BLaER1 (cell line): ENCODE measurements around the gene LAPTM5.

ENCODE experiments used
- H3K27ac ChIP-seq: shearing (Covaris generic); formaldehyde crosslinking; 2 replicates; pipeline ENCODE4 v1.8.1; 2022
- H3K27me3 ChIP-seq: shearing (Covaris generic); formaldehyde crosslinking; 2 replicates; pipeline ENCODE4 v1.8.1; 2022
- H3K36me3 ChIP-seq: shearing (Covaris generic); formaldehyde crosslinking; 2 replicates; pipeline ENCODE4 v1.8.1; 2022
- H3K4me1 ChIP-seq: shearing (Covaris generic); formaldehyde crosslinking; 2 replicates; pipeline ENCODE4 v1.8.1; 2022
- H3K4me2 ChIP-seq: shearing (Covaris generic); formaldehyde crosslinking; 2 replicates; pipeline ENCODE4 v1.8.1; 2022
- H3K4me3 ChIP-seq: shearing (Covaris generic); formaldehyde crosslinking; 2 replicates; pipeline ENCODE4 v1.8.1; 2022
- H3K9ac ChIP-seq: shearing (Covaris generic); formaldehyde crosslinking; 2 replicates; pipeline ENCODE4 v1.8.1; 2022
- H3K9me3 ChIP-seq: shearing (Covaris generic); formaldehyde crosslinking; 2 replicates; pipeline ENCODE4 v1.8.1; 2022
- H4K20me1 ChIP-seq: shearing (Covaris generic); formaldehyde crosslinking; 2 replicates; pipeline ENCODE4 v1.8.1; 2022
- Cebpa-rat ChIP-seq: shearing (Covaris generic); IDR thresholded peaks from 2 replicates; pipeline ENCODE4 v1.8.1; 2022

The LAPTM5 gene

GRCh38 chr1:30756545-30757351 lies 826 bp downstream of the LAPTM5 start:
- Histone ChIP-seq H3K4me1 (peaks cover 70% of the 10 kb centered on the region), H3K9ac (peak overlapping the region; percentile 98), H3K9me3 (no peaks in the 10 kb centered on the region), H3K36me3 (peaks cover 38% of the 10 kb centered on the region), H4K20me1 (peaks cover 27% of the 10 kb centered on the region), H3K27ac (peak overlapping the region; percentile 98), H3K27me3 (no peaks in the 10 kb centered on the region), H3K4me3 (peak overlapping the region; percentile 93), H3K4me2 (peak overlapping the region; percentile 98)
- TF ChIP-seq Cebpa-rat, result no peak

GRCh38 chr1:30756206-30756544 lies 1.4 kb downstream of the LAPTM5 start:
- Histone ChIP-seq H3K4me1 (peaks cover 70% of the 10 kb centered on the region), H3K4me2 (peak overlapping the region; percentile 98), H3K9me3 (no peaks in the 10 kb centered on the region), H3K27ac (peak overlapping the region; percentile 98), H4K20me1 (peaks cover 27% of the 10 kb centered on the region), H3K27me3 (no peaks in the 10 kb centered on the region), H3K4me3 (peak overlapping the region; percentile 93), H3K36me3 (peaks cover 44% of the 10 kb centered on the region), H3K9ac (peak overlapping the region; percentile 98)
- no peak for TF ChIP-seq Cebpa-rat

GRCh38 chr1:30755746-30756145 lies 1.8 kb downstream of the LAPTM5 start:
- peaks cover 70% of the 10 kb centered on the region for H3K4me1 ChIP-seq
- H3K9ac ChIP-seq, result peak overlapping the region; percentile 98
- H3K36me3 ChIP-seq, result peaks cover 45% of the 10 kb centered on the region
- peak overlapping the region; percentile 98 for H3K27ac ChIP-seq
- H3K9me3 ChIP-seq, result no peaks in the 10 kb centered on the region
- H4K20me1 ChIP-seq, result peaks cover 27% of the 10 kb centered on the region
- no peak for TF ChIP-seq Cebpa-rat
- H3K4me2 ChIP-seq, result peak overlapping the region; percentile 98
- H3K4me3 ChIP-seq, result peak overlapping the region; percentile 93
- no peaks in the 10 kb centered on the region for H3K27me3 ChIP-seq

- Histone ChIP-seq H3K9ac (peak overlapping the region; percentile 98), H3K4me2 (peak overlapping the region; percentile 98), H3K4me3 (peak overlapping the region; percentile 93), H4K20me1 (peaks cover 30% of the 10 kb centered on the region), H3K36me3 (peaks cover 46% of the 10 kb centered on the region), H3K4me1 (peaks cover 70% of the 10 kb centered on the region), H3K9me3 (no peaks in the 10 kb centered on the region), H3K27me3 (no peaks in the 10 kb centered on the region), H3K27ac (peak overlapping the region; percentile 98)
- no peak for TF ChIP-seq Cebpa-rat
Observed at GRCh38 chr1:30755334-30755733, 2.2 kb downstream of the LAPTM5 start.

- Histone ChIP-seq H3K36me3 (peaks cover 52% of the 10 kb centered on the region), H3K4me1 (peaks cover 70% of the 10 kb centered on the region), H3K9ac (peak overlapping the region; percentile 98), H3K4me2 (peak overlapping the region; percentile 98), H3K4me3 (peak overlapping the region; percentile 93), H3K9me3 (no peaks in the 10 kb centered on the region), H3K27ac (peak overlapping the region; percentile 98), H3K27me3 (no peaks in the 10 kb centered on the region), H4K20me1 (peaks cover 36% of the 10 kb centered on the region)
- TF ChIP-seq Cebpa-rat, result peak; percentile 80
Observed at GRCh38 chr1:30754684-30755171, 2.8 kb downstream of the LAPTM5 start.

GRCh38 chr1:30753660-30754123 lies 3.9 kb downstream of the LAPTM5 start:
- Histone ChIP-seq H3K27me3 (no peaks in the 10 kb centered on the region), H3K4me3 (peak overlapping the region; percentile 93), H4K20me1 (peaks cover 47% of the 10 kb centered on the region), H3K9me3 (no peaks in the 10 kb centered on the region), H3K4me2 (peak overlapping the region; percentile 98), H3K4me1 (peaks cover 70% of the 10 kb centered on the region), H3K9ac (peak overlapping the region; percentile 98), H3K36me3 (peaks cover 62% of the 10 kb centered on the region), H3K27ac (peak overlapping the region; percentile 98)
- TF ChIP-seq Cebpa-rat, result no peak; the same call in 1 of the 2 replicates

- Histone ChIP-seq H3K36me3 (peaks cover 68% of the 10 kb centered on the region), H3K9me3 (no peaks in the 10 kb centered on the region), H4K20me1 (peaks cover 52% of the 10 kb centered on the region), H3K4me3 (peak overlapping the region; percentile 93), H3K4me1 (peaks cover 70% of the 10 kb centered on the region), H3K27me3 (no peaks in the 10 kb centered on the region), H3K27ac (peak overlapping the region; percentile 98), H3K4me2 (peak overlapping the region; percentile 98), H3K9ac (peak overlapping the region; percentile 98)
- no peak for TF ChIP-seq Cebpa-rat
Observed at GRCh38 chr1:30753118-30753517, 4.5 kb downstream of the LAPTM5 start.

- Histone ChIP-seq H4K20me1 (peaks cover 58% of the 10 kb centered on the region), H3K4me1 (peaks cover 72% of the 10 kb centered on the region), H3K36me3 (peaks cover 73% of the 10 kb centered on the region), H3K27me3 (no peaks in the 10 kb centered on the region), H3K9ac (peak overlapping the region; percentile 98), H3K4me2 (peak overlapping the region; percentile 98), H3K9me3 (no peaks in the 10 kb centered on the region), H3K27ac (peak overlapping the region; percentile 98), H3K4me3 (peak overlapping the region; percentile 93)
- no peak for TF ChIP-seq Cebpa-rat
Observed at GRCh38 chr1:30752651-30752908, 5.0 kb downstream of the LAPTM5 start.

GRCh38 chr1:30751830-30752650 lies 5.5 kb downstream of the LAPTM5 start:
- H3K9me3 ChIP-seq, result no peaks in the 10 kb centered on the region
- peaks cover 59% of the 10 kb centered on the region for H4K20me1 ChIP-seq
- H3K36me3 ChIP-seq, result peaks cover 79% of the 10 kb centered on the region
- TF ChIP-seq Cebpa-rat, result no peak
- peak overlapping the region; percentile 98 for H3K27ac ChIP-seq
- H3K4me2 ChIP-seq, result peak overlapping the region; percentile 98
- H3K27me3 ChIP-seq, result no peaks in the 10 kb centered on the region
- H3K4me1 ChIP-seq, result peaks cover 77% of the 10 kb centered on the region
- H3K4me3 ChIP-seq, result peak overlapping the region; percentile 93
- peak overlapping the region; percentile 98 for H3K9ac ChIP-seq
